Measurements from ENCODE around the gene GADL1.

GRCh38 chr3:30786365-30786764 is 108.1 kb downstream of the GADL1 start:
- no peak for TF ChIP-seq EZH2 (IDR thresholded peaks at IDR 0.05; ENCODE audit: insufficient read depth, poor library complexity, severe bottlenecking)
- no peak for TF ChIP-seq EZH2phosphoT487 (IDR thresholded peaks at IDR 0.05; ENCODE audit: insufficient read depth, low read depth)
